ENCODE measurements around the gene F12. TPM values are rescaled to one million over a fixed set of nuclear protein-coding genes. Genes with fewer than 3 reads are reported as not detected.

F12 gene
- total RNA-seq, 1 donor from 2014 or later: 0.31 TPM

GRCh38 chr5:177359860-177360259, 49.5 kb downstream of the F12 start:
- no peak for TF ChIP-seq CTCF (IDR thresholded peaks at IDR 0.05)
- ChIA-PET CTCF (no interaction called here), POLR2A (interaction anchor here (3.3 kb wide), 1 partner anchor 8 kb away, joined by 23 read pairs; the partner anchor contains the start of gene LMAN2)
- ATAC-seq (ENCODE audit: low read depth): no peak
- Mint-ChIP-seq H3K27ac (peak overlapping the region; percentile 78), H3K4me1 (peaks cover 88% of the 10 kb centered on the region), H3K9me3 (no peaks in the 10 kb centered on the region), H3K36me3 (ENCODE audit: low read depth) (peaks cover 10% of the 10 kb centered on the region), H3K4me3 (peak overlapping the region; percentile 85), H3K27me3 (no peaks in the 10 kb centered on the region)
- DNase-seq: no peak
- intact Hi-C loops (cut with micrococcal nuclease): no loop called here

GRCh38 chr5:177359451-177359851, 49.9 kb downstream of the F12 start:
- ChIA-PET CTCF (interaction anchor here (3.0 kb wide), 1 partner anchor 10 kb away, joined by 16 read pairs; no protein-coding TSS in a partner anchor), POLR2A (interaction anchor here (3.3 kb wide), 1 partner anchor 8 kb away, joined by 23 read pairs; the partner anchor contains the start of gene LMAN2)
- no peaks in the 10 kb centered on the region for H3K27me3 Mint-ChIP-seq
- no peak for TF ChIP-seq CTCF (IDR thresholded peaks at IDR 0.05)
- no peaks in the 10 kb centered on the region for H3K9me3 Mint-ChIP-seq
- intact Hi-C loops (cut with micrococcal nuclease): no loop called here
- peak overlapping the region; percentile 89 for H3K27ac Mint-ChIP-seq
- peak overlapping the region; percentile 85 for H3K4me3 Mint-ChIP-seq
- no peak for DNase-seq
- peaks cover 84% of the 10 kb centered on the region for H3K4me1 Mint-ChIP-seq
- ATAC-seq (ENCODE audit: low read depth): no peak
- H3K36me3 Mint-ChIP-seq (ENCODE audit: low read depth): peaks cover 9% of the 10 kb centered on the region

- no peak for DNase-seq
- POLR2A ChIA-PET: interaction anchor here (1.1 to 1.6 kb wide), 4 partner anchors 14 to 224 kb away, joined by 3 to 5 read pairs (median 3); partner anchors contain the start of genes NSD1, PRELID1 and RAB24
- intact Hi-C loops (cut with micrococcal nuclease): no loop called here
Observed at GRCh38 chr5:177358370-177358819, 51.0 kb downstream of the F12 start.

GRCh38 chr5:177357459-177358351, 51.7 kb downstream of the F12 start, which contains the start of gene RGS14:
RGS14 (plus strand) TSS chr5:177357924; CDS start chr5:177358025, 101 bp downstream.
- Mint-ChIP-seq H3K4me3 (peak within 1 kb of the TSS; percentile 85), H3K27ac (peak within 1 kb of the TSS; percentile 92), H3K4me1 (peaks cover 72% of the 10 kb centered on the region), H3K27me3 (no peaks in the 10 kb centered on the region), H3K9me3 (no peaks in the 10 kb centered on the region), H3K36me3 (ENCODE audit: low read depth) (peaks cover 8% of the 10 kb centered on the region)
- intact Hi-C loops (cut with micrococcal nuclease): loop anchor here (2.0 kb wide), 5 partner anchors 13 to 69 kb away; partner anchors contain the start of genes GRK6, PRELID1 and RAB24
- ChIA-PET CTCF (interaction anchor here (1.0 to 3.0 kb wide), 3 partner anchors 12 to 56 kb away, joined by 3 to 16 read pairs (median 3); no protein-coding TSS in a partner anchor), POLR2A (interaction anchor here (0.8 to 1.6 kb wide), 7 partner anchors 13 to 224 kb away, joined by 3 to 9 read pairs (median 4); partner anchors contain the start of genes NSD1, PRELID1 and RAB24)
- ATAC-seq (ENCODE audit: low read depth) (peak; percentile 89), DNase-seq (peak; percentile 71)
- no peak for TF ChIP-seq CTCF (IDR thresholded peaks at IDR 0.05)

More at GRCh38 chr5:177358370-177358819, 51.0 kb downstream of the F12 start:
- Mint-ChIP-seq H3K9me3 (no peaks in the 10 kb centered on the region), H3K27me3 (no peaks in the 10 kb centered on the region), H3K4me3 (peak overlapping the region; percentile 85), H3K36me3 (ENCODE audit: low read depth) (peaks cover 8% of the 10 kb centered on the region), H3K4me1 (peaks cover 76% of the 10 kb centered on the region), H3K27ac (peak overlapping the region; percentile 89)
- CTCF ChIA-PET: interaction anchor here (1.0 to 3.0 kb wide), 3 partner anchors 11 to 57 kb away, joined by 3 to 16 read pairs (median 3); no protein-coding TSS in a partner anchor
- TF ChIP-seq CTCF (IDR thresholded peaks at IDR 0.05): no peak
- ATAC-seq (ENCODE audit: low read depth): no peak
